HG03025 (cell line): ENCODE measurements around the gene TLCD1.

Experiments
- ATAC-seq: cut with Tn5 transposase; IDR thresholded peaks from one replicate; pipeline ENCODE4 v1.9.1; 2021; ENCODE audit warnings: mild to moderate bottlenecking, moderate library complexity; ENCODE audit not compliant: unreplicated experiment, low FRiP score

The TLCD1 gene

DNA sequence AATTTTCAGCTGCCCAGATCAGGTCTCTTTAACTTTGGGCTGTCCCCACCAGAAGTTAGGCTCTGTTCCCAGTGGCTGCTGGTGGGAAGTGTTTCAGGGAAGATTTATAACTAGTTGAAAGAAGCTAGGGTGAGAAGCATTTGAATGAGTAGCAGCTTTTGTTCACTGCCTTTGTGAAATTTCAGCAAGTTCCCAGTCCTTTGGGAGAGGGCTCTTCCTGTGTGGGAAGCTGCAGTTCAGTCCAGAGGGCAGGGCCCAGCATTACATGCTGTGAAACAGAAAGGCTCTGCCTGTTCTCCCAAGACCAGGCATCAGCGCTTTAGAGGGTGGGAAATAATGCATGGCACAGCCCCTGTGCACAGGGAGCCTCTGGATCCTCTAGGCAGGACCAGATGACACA, 32.2 kb downstream of the TLCD1 start:
- ATAC-seq: no peak

- ATAC-seq: no peak
Measured at GRCh38 chr17:28689011-28689410, 37.0 kb downstream of the TLCD1 start.

GRCh38 chr17:28688481-28688880, 37.6 kb downstream of the TLCD1 start:
- ATAC-seq: no peak

DNA sequence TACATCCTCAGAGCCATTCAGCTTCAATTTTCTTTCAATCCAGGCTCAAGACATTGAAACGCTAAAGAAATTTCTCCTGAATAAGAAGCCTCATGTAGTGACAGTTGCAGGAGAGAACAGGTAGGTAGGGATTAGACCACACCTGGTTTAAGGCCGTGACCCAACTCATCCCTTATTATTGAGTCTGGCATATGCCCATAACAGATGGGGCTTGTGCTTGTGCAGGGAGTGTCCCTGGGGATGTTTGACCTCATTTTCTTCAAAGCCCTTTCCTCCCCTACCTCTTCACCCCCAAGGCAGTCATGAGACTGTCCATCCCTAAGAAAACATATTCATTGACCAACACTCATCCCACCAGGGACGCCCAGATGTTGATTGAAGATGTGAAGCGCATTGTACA, 39.7 kb downstream of the TLCD1 start:
- no peak for ATAC-seq

- no peak for ATAC-seq
Measured at GRCh38 chr17:28685366-28685765, 40.7 kb downstream of the TLCD1 start.

DNA sequence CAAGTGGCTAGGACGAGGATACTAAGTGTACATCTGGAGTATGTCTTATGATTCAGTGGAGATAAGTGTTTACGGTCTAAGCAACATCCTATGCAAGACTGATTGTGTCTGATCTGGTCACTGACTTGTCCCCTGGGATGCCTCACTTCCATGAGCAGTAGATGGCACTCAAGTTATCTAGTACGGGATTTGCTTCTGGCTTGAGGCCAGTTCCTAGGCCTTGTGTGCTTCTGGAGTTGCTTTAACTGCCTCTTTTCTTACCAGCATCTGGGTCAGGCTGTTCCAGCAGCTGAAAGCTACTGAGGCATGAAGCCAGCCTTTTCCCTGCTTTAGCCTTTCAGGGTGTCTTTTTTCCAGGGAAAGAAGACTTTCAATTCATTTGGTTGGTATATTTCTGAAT, 41.1 kb downstream of the TLCD1 start:
- no peak for ATAC-seq

GRCh38 chr17:28682655-28683054, 43.4 kb downstream of the TLCD1 start:
- ATAC-seq: no peak

DNA sequence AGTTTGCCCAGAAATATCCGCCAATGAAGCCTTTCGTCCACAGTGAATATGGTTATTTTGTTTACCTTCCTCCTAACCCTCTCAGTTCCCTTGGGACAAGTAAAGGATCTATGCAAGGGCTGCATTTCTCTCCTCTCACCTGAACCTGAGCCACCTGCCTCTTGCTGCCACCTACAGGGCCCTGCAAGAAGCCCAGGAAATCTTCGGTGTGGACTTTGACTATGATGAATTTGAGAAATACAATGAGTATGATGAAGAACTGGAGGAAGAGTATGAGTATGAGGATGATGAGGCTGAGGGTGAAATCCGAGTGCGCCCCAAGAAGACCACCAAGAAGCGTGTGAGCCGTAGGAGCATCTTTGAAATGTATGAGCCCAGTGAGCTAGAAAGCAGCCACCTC, 50.1 kb downstream of the TLCD1 start:
- no peak for ATAC-seq

- ATAC-seq: no peak
Measured at GRCh38 chr17:28675490-28675889, 50.5 kb downstream of the TLCD1 start.
